RWPE1 (cell line): Measurements from ENCODE around the gene TRIM14.

Experiments used
- CTCF ChIA-PET: fragments of 350-600 bp; sonication (Branson Sonifier 250); formaldehyde crosslinking; extraction: SDS; loops from one replicate; lab custom pipeline; 2021; lab: Yijun Ruan, JAX
- POLR2A ChIA-PET: fragments of 400-600 bp; formaldehyde crosslinking; extraction: SDS; loops from one replicate; lab custom pipeline; 2020; ENCODE audit warnings: antibody characterized with exemption; ENCODE audit not compliant: low non-redundant PET; lab: Yijun Ruan, JAX
- DNase-seq: peaks from one replicate; pipeline ENCODE4 v3.0.0; 2012; ENCODE audit warnings: low spot score
- H3K27ac ChIP-seq: fragments of 450-650 bp; 2 replicates; pipeline ENCODE4 v1.5.1; 2017
- CTCF ChIP-seq: fragments of 450-650 bp; conservative IDR thresholded peaks from 2 replicates; pipeline ENCODE4 v1.5.1; 2017; ENCODE audit warnings: low read depth, mild to moderate bottlenecking

The TRIM14 gene

DNA sequence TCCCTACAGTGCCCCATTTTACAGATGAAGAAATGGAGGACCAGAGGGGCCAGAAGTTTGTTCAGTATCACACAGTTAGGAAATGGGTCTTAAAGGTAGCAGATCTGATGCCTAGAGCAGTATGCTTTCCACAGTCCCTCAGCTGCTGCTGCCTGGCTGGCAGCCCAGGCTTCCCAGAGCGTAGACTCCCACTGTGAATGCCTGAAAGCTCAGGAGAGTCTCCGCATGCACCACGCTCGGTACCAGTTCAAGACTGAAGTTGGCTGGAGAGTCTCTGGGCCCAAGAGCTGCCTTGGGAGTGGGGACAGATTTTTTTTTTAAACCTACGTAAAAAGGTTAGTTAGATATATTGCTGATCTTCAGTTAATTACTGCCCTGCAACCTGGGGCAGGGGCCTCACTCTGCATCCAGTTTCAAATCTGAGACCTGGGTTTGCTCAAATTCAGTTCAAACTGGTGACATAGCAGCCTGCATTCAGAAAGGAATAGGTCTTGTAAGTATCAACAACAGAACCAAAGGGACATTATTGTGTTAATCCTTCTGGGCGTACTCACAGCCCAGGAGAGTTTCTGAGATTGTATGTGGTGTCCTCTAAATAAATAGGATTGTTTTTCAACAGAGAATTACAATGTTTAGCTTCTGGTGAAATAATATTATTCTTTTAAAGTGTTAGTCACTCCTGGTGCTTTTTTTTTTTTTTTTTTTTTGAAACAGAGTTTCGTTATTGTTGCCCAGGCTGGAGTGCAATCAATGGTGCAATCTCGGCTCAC, 54.2 kb downstream of the TRIM14 start:
- no peak for DNase-seq
- TF ChIP-seq CTCF = no peak
- POLR2A ChIA-PET = interaction anchor here (0.6 kb wide), 1 partner anchor 81 kb away, joined by 3 read pairs; the partner anchor contains the start of gene ANP32B
- H3K27ac ChIP-seq = no peak overlapping the region
- CTCF ChIA-PET = interaction anchor here (0.6 kb wide), 2 partner anchors 211 to 566 kb away, joined by 3 to 4 read pairs; no protein-coding TSS in a partner anchor

- ChIA-PET POLR2A (interaction anchor here (1.1 kb wide), 1 partner anchor 139 kb away, joined by 3 read pairs; no protein-coding TSS in a partner anchor), CTCF (no interaction called here)
- peak overlapping the region; percentile 14 for H3K27ac ChIP-seq
- no peak for TF ChIP-seq CTCF
- DNase-seq = no peak
Measured at GRCh38 chr9:98062161-98062560, 56.9 kb downstream of the TRIM14 start.

GRCh38 chr9:98057138-98057799, 61.8 kb downstream of the TRIM14 start:
- H3K27ac ChIP-seq = peak overlapping the region; percentile 88
- ChIA-PET CTCF (interaction anchor here (0.6 to 1.0 kb wide), 3 partner anchors 16 to 206 kb away, joined by 3 to 4 read pairs (median 4); no protein-coding TSS in a partner anchor), POLR2A (interaction anchor here (0.6 to 1.1 kb wide), 3 partner anchors 12 to 98 kb away, joined by 3 to 4 read pairs (median 3); no protein-coding TSS in a partner anchor)
- no peak for DNase-seq
- TF ChIP-seq CTCF = no peak

DNA sequence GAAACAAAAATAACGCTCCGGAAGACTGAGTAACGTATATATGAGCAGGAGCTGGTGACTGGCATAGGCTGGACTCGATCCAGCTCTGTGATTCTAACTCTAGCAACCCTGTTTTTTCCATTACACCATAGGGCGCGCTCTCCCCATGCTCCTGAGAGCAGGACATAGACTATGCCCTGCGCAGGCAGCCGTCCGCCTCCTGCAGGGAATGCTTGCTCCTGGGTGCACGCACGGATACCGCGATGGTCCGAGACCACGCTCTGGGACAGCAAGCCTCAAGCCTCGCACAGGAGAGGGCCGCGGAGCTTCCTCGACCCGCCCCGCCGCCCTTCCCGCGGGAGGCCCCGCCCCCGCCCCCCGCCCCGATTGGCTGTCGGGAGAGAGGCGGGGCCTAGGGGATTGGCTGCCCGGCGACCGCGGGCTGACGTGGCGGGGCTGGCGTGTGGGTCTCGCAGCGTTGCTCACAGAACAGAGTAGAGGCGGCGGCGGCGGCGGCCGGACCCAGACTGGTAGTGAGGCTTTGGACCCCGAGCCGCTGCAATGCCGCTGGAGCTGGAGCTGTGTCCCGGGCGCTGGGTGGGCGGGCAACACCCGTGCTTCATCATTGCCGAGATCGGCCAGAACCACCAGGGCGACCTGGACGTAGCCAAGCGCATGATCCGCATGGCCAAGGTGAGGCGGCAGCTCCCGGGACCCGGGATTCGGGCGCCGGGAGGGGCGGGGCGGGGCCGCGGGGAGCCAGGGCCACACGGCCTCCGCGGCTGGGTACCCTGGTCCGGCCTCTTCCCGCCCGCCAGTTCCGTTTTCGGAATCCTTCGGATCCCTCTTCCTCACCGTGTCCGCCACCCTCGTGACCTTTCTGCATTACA, 62.5 kb downstream of the TRIM14 start, which contains the start of gene NANS:
NANS (plus strand) TSS at position 464 of the 869 bp plus-strand sequence; CDS start at position 541, 77 bp downstream.
- H3K27ac ChIP-seq = peak within 1 kb of the TSS; percentile 88
- CTCF ChIA-PET = interaction anchor here (0.5 to 1.5 kb wide), 5 partner anchors 17 to 200 kb away, joined by 3 to 4 read pairs (median 3); no protein-coding TSS in a partner anchor
- POLR2A ChIA-PET = interaction anchor here (0.5 to 1.2 kb wide), 8 partner anchors 11 to 196 kb away, joined by 3 to 4 read pairs (median 4); partner anchors contain the start of gene TRMO
- TF ChIP-seq CTCF = no peak
- peak; percentile 99 for DNase-seq

DNA sequence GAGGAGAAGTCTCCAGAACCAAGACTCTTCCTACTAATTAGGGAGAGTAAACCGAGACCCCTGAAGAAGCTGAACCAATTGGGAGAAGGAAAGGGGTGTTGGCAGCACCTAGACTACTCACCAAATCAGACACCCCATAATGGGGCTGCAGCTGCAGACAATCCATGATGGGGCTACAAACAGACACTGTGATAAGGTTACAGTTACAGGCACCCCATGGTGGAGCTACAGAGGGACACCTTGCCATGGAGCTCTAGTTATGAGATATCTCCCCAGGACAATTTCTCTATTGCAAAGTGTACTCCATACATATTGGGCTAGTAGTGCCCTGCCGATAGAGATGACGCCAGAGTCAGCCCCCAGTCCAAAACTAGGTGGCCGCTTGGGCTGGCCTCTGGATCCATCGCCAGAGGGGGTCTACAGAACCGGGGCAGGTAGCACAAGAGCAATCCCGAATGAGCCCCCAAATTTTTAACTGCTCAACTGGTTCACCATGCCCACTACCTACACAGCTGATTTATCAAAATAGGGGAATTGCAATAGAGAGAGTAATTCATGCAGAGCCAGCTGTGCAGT, 64.6 kb downstream of the TRIM14 start:
- ChIA-PET POLR2A (interaction anchor here (0.5 kb wide), 1 partner anchor 132 kb away, joined by 4 read pairs; no protein-coding TSS in a partner anchor), CTCF (interaction anchor here (0.7 kb wide), 2 partner anchors 19 to 1332 kb away, joined by 3 to 5 read pairs; no protein-coding TSS in a partner anchor)
- DNase-seq = no peak
- no peak for TF ChIP-seq CTCF
- no peak overlapping the region for H3K27ac ChIP-seq
